Parathyroid adenoma (tissue), 2 donors: ENCODE measurements around the gene AADACL3.

Source experiments
- H2AFZ ChIP-seq: fragments of 300-600 bp; sonication (generic); one replicate; pipeline ENCODE4 v1.7.0; 2017; ENCODE audit warnings: antibody characterized with exemption, mild to moderate bottlenecking
- H3K27ac ChIP-seq: fragments of 300-600 bp; sonication (generic); one replicate; pipeline ENCODE4 v1.7.0; 2017
- H3K27me3 ChIP-seq: fragments of 300-600 bp; sonication (generic); one replicate; pipeline ENCODE4 v1.7.0; 2017; ENCODE audit warnings: low read length; ENCODE audit not compliant: control insufficient read depth, insufficient read depth
- H3K36me3 ChIP-seq: fragments of 300-600 bp; sonication (generic); one replicate; pipeline ENCODE4 v1.7.0; 2017; ENCODE audit warnings: low read length; ENCODE audit not compliant: control insufficient read depth, insufficient read depth
- H3K4me1 ChIP-seq: fragments of 300-600 bp; sonication (generic); one replicate; pipeline ENCODE4 v1.7.0; 2017; ENCODE audit warnings: control low read depth
- H3K4me2 ChIP-seq: fragments of 300-600 bp; sonication (generic); one replicate; pipeline ENCODE4 v1.7.0; 2017; ENCODE audit warnings: low read length
- H3K4me3 ChIP-seq: fragments of 300-600 bp; sonication (generic); one replicate; pipeline ENCODE4 v1.7.0; 2017; ENCODE audit warnings: low read depth, low read length
- H3K79me2 ChIP-seq: fragments of 300-600 bp; sonication (generic); one replicate; pipeline ENCODE4 v1.7.0; 2017; ENCODE audit warnings: control low read depth
- H3K9ac ChIP-seq: fragments of 300-600 bp; sonication (generic); one replicate; pipeline ENCODE4 v1.7.0; 2017; ENCODE audit warnings: mild to moderate bottlenecking
- H3K9me3 ChIP-seq: fragments of 300-600 bp; sonication (generic); one replicate; pipeline ENCODE4 v1.7.0; 2017; ENCODE audit warnings: low read length; ENCODE audit not compliant: control insufficient read depth
- CTCF ChIP-seq: fragments of 300-600 bp; sonication (generic); IDR thresholded peaks from one replicate; pipeline ENCODE4 v1.7.0; 2017; ENCODE audit warnings: antibody characterized with exemption, mild to moderate bottlenecking
- donor health status: primary hyperparathyroidism.

The AADACL3 gene

GRCh38 chr1:12757836-12758235, 41.9 kb downstream of the AADACL3 start:
- no peak for TF ChIP-seq CTCF
- no peaks in the 10 kb centered on the region for H3K9me3 ChIP-seq
- no peaks in the 10 kb centered on the region for H3K27me3 ChIP-seq
- no peak overlapping the region for H3K27ac ChIP-seq
- H3K9ac ChIP-seq = no peak overlapping the region
- no peaks in the 10 kb centered on the region for H3K36me3 ChIP-seq
- no peak overlapping the region for H3K4me2 ChIP-seq
- no peak overlapping the region for H2AFZ ChIP-seq
- no peaks in the 10 kb centered on the region for H3K4me1 ChIP-seq
- H3K79me2 ChIP-seq = no peaks in the 10 kb centered on the region
- no peak overlapping the region for H3K4me3 ChIP-seq

GRCh38 chr1:12760256-12760795, 44.4 kb downstream of the AADACL3 start:
- Histone ChIP-seq H3K27me3 (no peaks in the 10 kb centered on the region), H2AFZ (no peak overlapping the region), H3K9ac (no peak overlapping the region), H3K36me3 (no peaks in the 10 kb centered on the region), H3K4me3 (no peak overlapping the region), H3K9me3 (no peaks in the 10 kb centered on the region), H3K4me2 (no peak overlapping the region), H3K27ac (no peak overlapping the region), H3K4me1 (no peaks in the 10 kb centered on the region), H3K79me2 (no peaks in the 10 kb centered on the region)
- TF ChIP-seq CTCF = no peak

GRCh38 chr1:12761781-12762180, 45.9 kb downstream of the AADACL3 start:
- H3K27me3 ChIP-seq = no peaks in the 10 kb centered on the region

GRCh38 chr1:12762766-12763165, 46.9 kb downstream of the AADACL3 start:
- H3K36me3 ChIP-seq = no peaks in the 10 kb centered on the region
- no peak overlapping the region for H2AFZ ChIP-seq
- no peaks in the 10 kb centered on the region for H3K79me2 ChIP-seq
- no peaks in the 10 kb centered on the region for H3K27me3 ChIP-seq
- H3K4me3 ChIP-seq = no peak overlapping the region
- no peak overlapping the region for H3K27ac ChIP-seq
- H3K9ac ChIP-seq = no peak overlapping the region
- no peak overlapping the region for H3K4me2 ChIP-seq
- H3K4me1 ChIP-seq = no peaks in the 10 kb centered on the region
- no peak for TF ChIP-seq CTCF
- H3K9me3 ChIP-seq = no peaks in the 10 kb centered on the region

More at GRCh38 chr1:12761781-12762180, 45.9 kb downstream of the AADACL3 start:
- TF ChIP-seq CTCF = no peak
- H3K4me1 ChIP-seq = no peaks in the 10 kb centered on the region
- H3K4me3 ChIP-seq = no peak overlapping the region
- H3K4me2 ChIP-seq = no peak overlapping the region
- H2AFZ ChIP-seq = no peak overlapping the region
- no peaks in the 10 kb centered on the region for H3K36me3 ChIP-seq
- no peak overlapping the region for H3K9ac ChIP-seq
- H3K79me2 ChIP-seq = no peaks in the 10 kb centered on the region
- H3K27ac ChIP-seq = no peak overlapping the region
- no peaks in the 10 kb centered on the region for H3K9me3 ChIP-seq

- Histone ChIP-seq H3K27me3 (no peaks in the 10 kb centered on the region), H3K27ac (no peak overlapping the region), H3K9me3 (no peaks in the 10 kb centered on the region)
Measured at GRCh38 chr1:12763479-12763878, 47.6 kb downstream of the AADACL3 start.

More at GRCh38 chr1:12763479-12763878, 47.6 kb downstream of the AADACL3 start:
- H3K36me3 ChIP-seq = no peaks in the 10 kb centered on the region
- H3K4me1 ChIP-seq = no peaks in the 10 kb centered on the region
- H2AFZ ChIP-seq = no peak overlapping the region
- TF ChIP-seq CTCF = no peak
- H3K79me2 ChIP-seq = no peaks in the 10 kb centered on the region
- H3K9ac ChIP-seq = no peak overlapping the region
- H3K4me3 ChIP-seq = no peak overlapping the region
- H3K4me2 ChIP-seq = no peak overlapping the region
